IMR-90 (cell line): ENCODE data around the gene TVP23B. TPM values are rescaled to one million over a fixed set of nuclear protein-coding genes. Genes with fewer than 3 reads are reported as not detected.
A peak's percentile ranks its signal among the peaks of the same experiment; 100 is the strongest.
"Not testable (repeated sequence)": the region's sequence is repeated elsewhere in the genome, so short reads cannot be mapped to it uniquely, and the experiment has no call there.

Source experiments
- ATAC-seq: fragments of 200-7000 bp; cut with Tn5 transposase; 2 replicates; pipeline ENCODE4 v1.9.1; 2020; ENCODE audit warnings: low read depth, mild to moderate bottlenecking, moderate library complexity
- BruUV-seq: library from RNA; stranded (reverse); fragments of 400-500 nt; replicated peaks from 2 replicates; lab custom pipeline; 2021; lab: Mats Ljungman, UMichigan
- CTCF ChIA-PET: fragments of 300-600 bp; formaldehyde crosslinking; extraction: SDS; loops from one replicate; lab custom pipeline; 2021; ENCODE audit warnings: antibody characterized with exemption; lab: Yijun Ruan, JAX
- POLR2A ChIA-PET: fragments of 300-600 bp; sonication (Branson Sonifier 250); formaldehyde crosslinking; loops from one replicate; lab custom pipeline; 2022; ENCODE audit warnings: antibody characterized with exemption; ENCODE audit not compliant: unreplicated experiment; lab: Charles Lee
- DNase-seq: peaks from one replicate; pipeline ENCODE4 v3.0.0; 2013
- H2AFZ ChIP-seq: replicated peaks from 2 replicates; pipeline ENCODE3; 2013; ENCODE audit warnings: low read length, mild to moderate bottlenecking; ENCODE audit not compliant: poor library complexity
- H2AK5ac ChIP-seq: 2 replicates; pipeline ENCODE4 v1.6.1; 2013; ENCODE audit warnings: low read depth, low read length, inconsistent platforms
- H2AK9ac ChIP-seq: replicated peaks from 2 replicates; pipeline ENCODE3; 2013; ENCODE audit warnings: mild to moderate bottlenecking, low read depth, low read length, moderate library complexity; ENCODE audit not compliant: poor library complexity
- H2BK120ac ChIP-seq: 2 replicates; pipeline ENCODE4 v1.6.1; 2013; ENCODE audit warnings: low read depth, low read length, inconsistent platforms
- H2BK15ac ChIP-seq: 3 replicates; pipeline ENCODE4 v1.6.1; 2013; ENCODE audit warnings: low read depth, low read length, inconsistent platforms
- H2BK20ac ChIP-seq: 2 replicates; pipeline ENCODE4 v1.6.1; 2013; ENCODE audit warnings: low read depth, mild to moderate bottlenecking, inconsistent platforms, low read length, moderate library complexity
- H2BK5ac ChIP-seq: 2 replicates; pipeline ENCODE4 v1.6.1; 2013; ENCODE audit warnings: mild to moderate bottlenecking, low read depth, low read length, inconsistent platforms; ENCODE audit not compliant: poor library complexity, severe bottlenecking
- H3K14ac ChIP-seq: replicated peaks from 2 replicates; pipeline ENCODE4 v1.6.1; 2013; ENCODE audit warnings: low read depth, low read length, inconsistent platforms
- H3K18ac ChIP-seq: 2 replicates; pipeline ENCODE4 v1.6.1; 2013; ENCODE audit warnings: low read depth, low read length, control low read depth
- H3K23ac ChIP-seq: 2 replicates; pipeline ENCODE4 v1.6.1; 2013; ENCODE audit warnings: low read depth, low read length, inconsistent platforms
- H3K27ac ChIP-seq: 2 replicates; pipeline ENCODE4 v1.5.1; 2013; ENCODE audit warnings: mild to moderate bottlenecking, control low read depth, low read length; ENCODE audit not compliant: insufficient read depth
- H3K27me3 ChIP-seq: 2 replicates; pipeline ENCODE4 v1.6.1; 2013; ENCODE audit warnings: low read length; ENCODE audit not compliant: control insufficient read depth, insufficient read depth
- H3K36me3 ChIP-seq: 2 replicates; pipeline ENCODE4 v1.6.1; 2013; ENCODE audit warnings: low read length, mixed read lengths; ENCODE audit not compliant: control insufficient read depth, insufficient read depth
- H3K4ac ChIP-seq: 2 replicates; pipeline ENCODE4 v1.6.1; 2013; ENCODE audit warnings: low read depth, low read length, inconsistent platforms
- H3K4me1 ChIP-seq: 2 replicates; pipeline ENCODE4 v1.6.1; 2013; ENCODE audit warnings: low read length, mixed read lengths; ENCODE audit not compliant: control insufficient read depth, insufficient read depth
- H3K4me2 ChIP-seq: 2 replicates; pipeline ENCODE4 v1.6.1; 2013; ENCODE audit warnings: low read depth, mild to moderate bottlenecking, control low read depth, low read length, moderate library complexity
- H3K4me3 ChIP-seq: 2 replicates; pipeline ENCODE4 v1.5.1; 2013; ENCODE audit warnings: low read depth, mild to moderate bottlenecking, control low read depth, low read length, moderate library complexity; ENCODE audit not compliant: insufficient read depth
- H3K56ac ChIP-seq: 2 replicates; pipeline ENCODE4 v1.6.1; 2013; ENCODE audit warnings: low read length, inconsistent platforms; ENCODE audit not compliant: insufficient read depth; ENCODE audit errors: extremely low read depth
- H3K79me1 ChIP-seq, 2 experiments: 2 replicates each; pipeline ENCODE4 v1.6.1; 2013; ENCODE audit warnings: low read length in 2 of 2, inconsistent platforms in 1 of 2, low read depth in 1 of 2
- H3K9ac ChIP-seq: 2 replicates; pipeline ENCODE4 v1.6.1; 2013; ENCODE audit warnings: low read depth, low read length, control low read depth
- H3K9me1 ChIP-seq: 2 replicates; pipeline ENCODE4 v1.6.1; 2013; ENCODE audit warnings: low read length, inconsistent platforms; ENCODE audit not compliant: insufficient read depth
- H3K9me3 ChIP-seq: 2 replicates; pipeline ENCODE4 v1.6.1; 2013; ENCODE audit warnings: low read length; ENCODE audit not compliant: control insufficient read depth, insufficient read depth
- H4K20me1 ChIP-seq: 2 replicates; pipeline ENCODE4 v1.6.1; 2013; ENCODE audit warnings: low read length, inconsistent platforms; ENCODE audit not compliant: insufficient read depth
- H4K5ac ChIP-seq: 2 replicates; pipeline ENCODE4 v1.6.1; 2013; ENCODE audit warnings: mild to moderate bottlenecking, low read depth, low read length, control low read depth
- H4K8ac ChIP-seq, 2 experiments: 2 replicates each; pipeline ENCODE4 v1.6.1; 2013; ENCODE audit warnings: low read depth in 2 of 2, low read length in 2 of 2, control low read depth in 1 of 2, inconsistent platforms in 1 of 2
- H4K91ac ChIP-seq: 2 replicates; pipeline ENCODE4 v1.6.1; 2013; ENCODE audit warnings: low read depth, low read length, inconsistent platforms; ENCODE audit not compliant: insufficient read depth
- CEBPB ChIP-seq: IDR thresholded peaks from 2 replicates; pipeline ENCODE4 v1.6.1; 2012; ENCODE audit warnings: low read depth, low read length, improper control_type of control experiment
- WGBS, 2 experiments: methylation state at CpG; one replicate each; pipeline versions ENCODE4 v1.1.5 to v1.1.7; 2013; ENCODE audit warnings: missing lambda C conversion rate in 2 of 2; ENCODE audit not compliant: insufficient read length in 1 of 2; ENCODE audit errors: extremely low coverage in 2 of 2; 5-methylcytosine and 5-hydroxymethylcytosine counted together
- dilution Hi-C: fragments of 300-500 bp; cut with HindIII; formaldehyde crosslinking; loops from one replicate; pipeline ENCODE4 v1.14.3; 2018; ENCODE audit warnings: low sequenced_read_pairs; ENCODE audit not compliant: unreplicated experiment
- in situ Hi-C: fragments of 300-500 bp; cut with MboI; formaldehyde crosslinking; loops from 3 replicates; pipeline ENCODE4 v1.14.3; 2019; ENCODE audit warnings: low sequenced_read_pairs, inconsistent platforms, mixed read lengths
- intact Hi-C: fragments of 100-400 bp; cut with micrococcal nuclease; formaldehyde crosslinking; loops from 2 replicates; pipeline ENCODE4 v1.10.0; 2022
- polyA plus RNA-seq, 3 experiments: library from polyadenylated mRNA; depleted of rRNA; stranded (reverse); fragments of >200 nt; gene quantifications; 2 replicates each; pipeline ENCODE4 v1.2.3, GENCODE V29; 2012; ENCODE audit warnings: low replicate concordance in 1 of 3
- total RNA-seq: library from RNA; depleted of rRNA; stranded (reverse); fragments of >200 nt; gene quantifications from 2 replicates; pipeline ENCODE4 v1.2.3, GENCODE V29; 2012

TVP23B gene
- total and polyA plus RNA-seq, 2 of the 4 experiments (the other 2 are of a cell fraction), result 30.9 to 35.7 TPM

GRCh38 chr17:18732438-18732837 lies 48.5 kb upstream of the TVP23B start:
- H2BK20ac ChIP-seq, H4K5ac ChIP-seq, H3K18ac ChIP-seq, H3K4me2 ChIP-seq, H4K91ac ChIP-seq, H3K9me1 ChIP-seq, H2AK5ac ChIP-seq, BruUV-seq, H3K56ac ChIP-seq, H4K8ac ChIP-seq, H3K14ac ChIP-seq, DNase-seq, H3K27me3 ChIP-seq, POLR2A ChIA-PET, H3K23ac ChIP-seq, CTCF ChIA-PET, H2BK15ac ChIP-seq, H2AFZ ChIP-seq, H2BK120ac ChIP-seq, H3K9ac ChIP-seq, H3K36me3 ChIP-seq, H2BK5ac ChIP-seq, H3K4me3 ChIP-seq, intact Hi-C loops, H3K9me3 ChIP-seq, in situ Hi-C loops, H3K79me1 ChIP-seq, H3K4me1 ChIP-seq, H3K4ac ChIP-seq, H3K27ac ChIP-seq, H2AK9ac ChIP-seq, dilution Hi-C loops, H4K20me1 ChIP-seq: not testable (repeated sequence)
- ATAC-seq, result peak; percentile 51; the same call in 1 of the 2 replicates
- TF ChIP-seq CEBPB, result peak; percentile 24; the same call in 1 of the 2 replicates
- no CpG with 5 or more reads among the region's 1 CpG for WGBS, 2 experiments

GRCh38 chr17:18733350-18733749 lies 47.6 kb upstream of the TVP23B start:
- H2AK5ac ChIP-seq, intact Hi-C loops, H3K4ac ChIP-seq, H2BK5ac ChIP-seq, H4K8ac ChIP-seq, H3K56ac ChIP-seq, in situ Hi-C loops, ATAC-seq, H3K23ac ChIP-seq, H2BK20ac ChIP-seq, dilution Hi-C loops, POLR2A ChIA-PET, CTCF ChIA-PET, H2AFZ ChIP-seq, DNase-seq, H4K5ac ChIP-seq, H3K79me1 ChIP-seq, H3K18ac ChIP-seq, H3K4me3 ChIP-seq, H2BK120ac ChIP-seq, H3K14ac ChIP-seq, H3K9me3 ChIP-seq, H3K4me1 ChIP-seq, H3K9me1 ChIP-seq, H2BK15ac ChIP-seq, H2AK9ac ChIP-seq, H3K27ac ChIP-seq, H3K4me2 ChIP-seq, H4K91ac ChIP-seq, H3K27me3 ChIP-seq, H3K36me3 ChIP-seq, BruUV-seq, H4K20me1 ChIP-seq, H3K9ac ChIP-seq: not testable (repeated sequence)
- no CpG with 5 or more reads among the region's 4 CpGs for WGBS, 2 experiments
